ENCODE data around the gene ADAT2.

ADAT2 gene

GRCh38 chr6:143426026-143426425 lies 24.5 kb downstream of the ADAT2 start:
- H3K4me3 ChIP-seq (ENCODE audit: low read depth, low read length): no peak overlapping the region
- TF ChIP-seq CTCF (IDR thresholded peaks at IDR 0.05; ENCODE audit: control insufficient read depth, extremely low read depth, insufficient read depth): no peak
- no peak for DNase-seq (ENCODE audit: low read depth)

GRCh38 chr6:143419526-143419925 lies 31.0 kb downstream of the ADAT2 start:
- H3K4me3 ChIP-seq (ENCODE audit: low read depth, low read length): no peak overlapping the region
- DNase-seq (ENCODE audit: low read depth): no peak
- TF ChIP-seq CTCF (IDR thresholded peaks at IDR 0.05; ENCODE audit: control insufficient read depth, extremely low read depth, insufficient read depth): no peak

- H3K4me3 ChIP-seq (ENCODE audit: low read depth, low read length): no peak overlapping the region
- TF ChIP-seq CTCF (IDR thresholded peaks at IDR 0.05; ENCODE audit: control insufficient read depth, extremely low read depth, insufficient read depth): no peak
- no peak for DNase-seq (ENCODE audit: low read depth)
Observed at GRCh38 chr6:143414769-143415168, 35.7 kb downstream of the ADAT2 start.

- no peak overlapping the region for H3K4me3 ChIP-seq (ENCODE audit: low read depth, low read length)
- DNase-seq (ENCODE audit: low read depth): no peak
- no peak for TF ChIP-seq CTCF (IDR thresholded peaks at IDR 0.05; ENCODE audit: control insufficient read depth, extremely low read depth, insufficient read depth)
Observed at GRCh38 chr6:143410859-143411270, 39.6 kb downstream of the ADAT2 start.

- no peak for TF ChIP-seq CTCF (IDR thresholded peaks at IDR 0.05; ENCODE audit: control insufficient read depth, extremely low read depth, insufficient read depth)
- no peak overlapping the region for H3K4me3 ChIP-seq (ENCODE audit: low read depth, low read length)
- DNase-seq (ENCODE audit: low read depth): no peak
Observed at GRCh38 chr6:143408787-143409162, 41.7 kb downstream of the ADAT2 start.

- no peak for DNase-seq (ENCODE audit: low read depth)
- TF ChIP-seq CTCF (IDR thresholded peaks at IDR 0.05; ENCODE audit: control insufficient read depth, extremely low read depth, insufficient read depth): no peak
- no peak overlapping the region for H3K4me3 ChIP-seq (ENCODE audit: low read depth, low read length)
Observed at GRCh38 chr6:143408151-143408786, 42.2 kb downstream of the ADAT2 start.

- no peak for TF ChIP-seq CTCF (IDR thresholded peaks at IDR 0.05; ENCODE audit: control insufficient read depth, extremely low read depth, insufficient read depth)
- no peak overlapping the region for H3K4me3 ChIP-seq (ENCODE audit: low read depth, low read length)
- DNase-seq (ENCODE audit: low read depth): no peak
Observed at GRCh38 chr6:143406673-143407072, 43.8 kb downstream of the ADAT2 start.

Data from LNCaP clone FGC (cell line).